Activated naive CD8-positive, alpha-beta T cell treated with anti-CD3 and anti-CD28 coated beads for 36 hours (primary cell): ENCODE results near the gene TFCP2. TPM values are rescaled to one million over a fixed set of nuclear protein-coding genes. Genes with fewer than 3 reads are reported as not detected.
"Not testable (repeated sequence)": the region's sequence is repeated elsewhere in the genome, so short reads cannot be mapped to it uniquely, and the experiment has no call there.

Experiments
- DNase-seq: peaks from one replicate; pipeline ENCODE4 v3.0.0; 2021
- H3K27ac Mint-ChIP-seq: one replicate; pipeline ENCODE4 v1.8.0; 2022; ENCODE audit warnings: mild to moderate bottlenecking, moderate library complexity, mixed read lengths
- H3K27me3 Mint-ChIP-seq: one replicate; pipeline ENCODE4 v1.8.0; 2022; ENCODE audit warnings: mild to moderate bottlenecking, mixed read lengths
- H3K36me3 Mint-ChIP-seq: one replicate; pipeline ENCODE4 v1.8.0; 2021; ENCODE audit warnings: mild to moderate bottlenecking, mixed read lengths
- H3K4me1 Mint-ChIP-seq: one replicate; pipeline ENCODE4 v1.8.0; 2021; ENCODE audit warnings: mixed read lengths
- H3K4me3 Mint-ChIP-seq: one replicate; pipeline ENCODE4 v1.8.0; 2022; ENCODE audit warnings: mild to moderate bottlenecking, moderate library complexity, mixed read lengths
- H3K9me3 Mint-ChIP-seq: one replicate; pipeline ENCODE4 v1.8.0; 2022; ENCODE audit warnings: mixed read lengths
- total RNA-seq, 2 experiments: library from RNA; stranded (reverse); gene quantifications; one replicate each; pipeline ENCODE4 v1.2.3, GENCODE V29; 2021

TFCP2 gene
- total RNA-seq, result 10 to 100 TPM; 32.3 to 33.4 TPM

DNA sequence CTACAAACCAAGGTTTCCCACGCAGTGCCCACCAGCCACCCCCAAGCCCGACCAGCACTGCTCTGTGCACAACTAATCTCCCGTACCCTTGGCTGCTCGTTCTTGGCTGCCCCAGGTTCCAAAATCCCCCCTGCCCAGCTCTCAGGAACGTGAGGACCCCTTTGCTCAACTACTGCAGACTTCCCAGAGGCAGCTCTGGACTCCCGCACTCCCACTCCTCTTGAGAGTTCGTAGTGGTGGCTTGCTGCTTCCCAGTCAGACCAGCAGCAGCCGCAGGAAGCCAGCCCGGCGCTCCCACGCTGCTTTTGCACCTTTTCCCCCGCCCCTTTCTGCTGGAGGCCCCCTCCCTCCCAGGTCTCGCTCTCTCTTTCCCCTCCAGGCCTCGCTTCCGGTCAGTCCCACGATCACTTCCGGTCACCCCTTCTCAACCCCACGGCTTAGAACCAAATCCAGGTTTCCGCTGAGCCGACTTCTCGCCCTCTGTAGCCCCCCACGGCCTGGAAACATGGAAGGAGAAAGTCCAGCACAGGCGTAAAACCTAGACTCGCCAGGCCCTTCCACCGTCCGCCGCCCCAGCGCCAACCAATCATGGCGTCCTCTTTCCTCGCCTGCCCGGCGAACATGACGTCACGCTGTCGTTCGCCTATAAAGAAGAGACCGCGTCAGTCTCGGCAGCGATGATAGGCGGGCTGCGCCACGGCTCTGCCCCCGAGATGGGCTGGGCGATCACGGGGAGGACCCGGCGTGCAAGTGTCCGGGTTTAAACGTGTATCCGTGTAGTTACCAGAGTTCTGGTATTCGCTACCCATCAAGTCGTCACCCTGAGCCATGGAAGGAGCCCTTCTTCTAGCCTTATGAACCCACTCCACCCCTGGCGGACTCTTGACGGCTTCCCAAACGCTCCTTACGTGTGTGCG, at the start of gene TFCP2:
TFCP2 (minus strand) TSS at position 621 of the 917 bp plus-strand sequence. CDS start 713 bp downstream, outside the sequence.
- Mint-ChIP-seq H3K27me3 (no peaks in the 10 kb centered on the region), H3K36me3 (peaks cover 5% of the 10 kb centered on the region), H3K27ac (no peak within 1 kb of the TSS), H3K9me3 (peaks cover 2% of the 10 kb centered on the region), H3K4me3 (peak within 1 kb of the TSS; percentile 56), H3K4me1 (peaks cover 8% of the 10 kb centered on the region)
- DNase-seq, result peak; percentile 94

DNA sequence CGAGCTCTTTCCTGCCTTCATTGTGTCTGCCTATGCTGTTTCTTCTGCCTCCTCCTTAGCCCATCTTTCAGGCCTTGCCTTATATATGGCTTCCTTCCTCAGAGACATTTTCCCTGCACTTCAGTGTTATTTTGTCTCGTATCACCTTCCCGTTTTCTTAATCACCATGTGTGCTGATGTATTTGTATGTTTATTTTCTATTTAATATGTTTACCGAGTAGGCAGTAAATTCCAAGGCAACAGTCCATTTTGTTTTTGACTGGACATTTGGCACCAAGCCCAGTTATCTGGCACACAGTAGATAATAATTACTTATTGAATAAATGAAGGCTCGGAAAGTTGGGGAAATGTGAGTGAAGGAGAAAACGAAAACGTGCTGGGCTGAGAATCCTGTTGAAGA, 49.5 kb upstream of the TFCP2 start:
- no peaks in the 10 kb centered on the region for H3K36me3 Mint-ChIP-seq
- H3K27me3 Mint-ChIP-seq, result no peaks in the 10 kb centered on the region
- peak overlapping the region; percentile 6 for H3K27ac Mint-ChIP-seq
- DNase-seq, result no peak
- peaks cover 11% of the 10 kb centered on the region for H3K4me1 Mint-ChIP-seq
- H3K4me3 Mint-ChIP-seq, result no peak overlapping the region
- no peaks in the 10 kb centered on the region for H3K9me3 Mint-ChIP-seq

DNA sequence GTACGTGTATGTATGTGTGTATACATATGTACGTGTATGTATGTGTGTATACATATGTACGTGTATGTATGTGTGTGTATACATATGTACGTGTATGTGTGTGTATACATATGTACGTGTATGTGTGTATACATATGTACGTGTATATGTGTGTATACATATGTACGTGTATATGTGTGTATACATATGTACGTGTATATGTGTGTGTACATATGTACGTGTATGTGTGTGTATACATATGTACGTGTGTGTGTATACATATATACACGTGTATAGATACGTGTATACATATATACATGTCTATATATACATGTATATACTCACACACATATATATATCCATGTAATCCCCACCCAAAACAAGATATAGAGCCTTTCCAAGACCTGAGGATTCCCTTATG, 46.9 kb upstream of the TFCP2 start:
- not testable (repeated sequence) for H3K4me3 Mint-ChIP-seq, H3K36me3 Mint-ChIP-seq, H3K9me3 Mint-ChIP-seq, DNase-seq, H3K27ac Mint-ChIP-seq, H3K27me3 Mint-ChIP-seq
- H3K4me1 Mint-ChIP-seq, result peaks cover 16% of the 10 kb centered on the region

DNA sequence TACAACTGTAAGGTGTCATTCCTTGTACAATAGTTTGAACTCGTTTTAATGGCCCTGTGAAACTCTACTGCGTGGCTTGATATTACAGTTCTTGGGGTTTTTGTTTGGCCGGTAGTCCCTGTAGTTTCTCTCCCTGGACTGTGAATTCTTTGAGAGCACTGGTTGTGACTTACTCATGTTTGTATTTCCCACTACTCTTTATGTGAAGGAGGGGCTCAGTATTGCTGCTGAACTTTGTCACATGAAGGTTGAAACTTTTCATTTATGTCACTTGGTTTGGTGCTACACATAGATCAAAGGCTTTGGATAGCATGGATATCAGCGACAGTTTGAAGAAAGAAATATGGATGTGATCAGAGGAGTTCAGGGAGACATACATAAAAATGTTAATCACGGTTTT, 46.4 kb upstream of the TFCP2 start:
- H3K27ac Mint-ChIP-seq, result peak overlapping the region; percentile 21
- no peak for DNase-seq

DNA sequence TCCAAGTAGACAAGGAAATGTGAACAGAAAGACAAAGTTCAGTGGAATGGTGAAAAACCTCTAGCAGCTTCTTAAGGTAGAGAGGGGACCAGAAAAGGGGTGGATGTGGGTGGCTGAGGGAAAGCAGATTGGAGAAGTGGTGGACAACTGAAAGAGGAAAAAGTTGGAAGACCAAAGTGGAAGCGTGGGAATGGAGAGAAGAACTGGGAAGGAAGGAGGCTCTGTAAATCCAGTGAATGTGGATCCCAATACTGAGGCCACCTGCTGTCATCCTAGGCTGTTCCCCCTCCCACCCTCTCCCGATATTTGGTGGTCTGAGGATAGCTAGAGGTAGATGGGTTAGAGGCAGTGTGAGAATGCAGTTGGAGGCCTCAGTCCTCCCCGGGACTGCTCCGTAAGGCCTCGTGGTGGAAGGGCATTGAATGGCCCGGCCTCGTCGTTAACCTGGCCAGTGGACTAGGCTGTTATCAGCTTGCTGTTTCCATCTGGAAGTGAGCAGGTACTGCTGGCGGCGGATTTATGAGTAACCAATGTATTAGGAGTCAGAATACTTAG, 45.7 kb upstream of the TFCP2 start:
- peaks cover 4% of the 10 kb centered on the region for H3K36me3 Mint-ChIP-seq
- peak overlapping the region; percentile 85 for H3K27ac Mint-ChIP-seq
- no peak for DNase-seq
- H3K27me3 Mint-ChIP-seq, result no peaks in the 10 kb centered on the region
- H3K9me3 Mint-ChIP-seq, result no peaks in the 10 kb centered on the region
- H3K4me1 Mint-ChIP-seq, result peaks cover 16% of the 10 kb centered on the region
- peak overlapping the region; percentile 84 for H3K4me3 Mint-ChIP-seq

More for the DNA sequence above, 46.4 kb upstream of the TFCP2 start:
- Mint-ChIP-seq H3K27me3 (no peaks in the 10 kb centered on the region), H3K36me3 (peaks cover 2% of the 10 kb centered on the region), H3K4me3 (peak overlapping the region; percentile 61), H3K4me1 (peaks cover 16% of the 10 kb centered on the region), H3K9me3 (no peaks in the 10 kb centered on the region)

DNA sequence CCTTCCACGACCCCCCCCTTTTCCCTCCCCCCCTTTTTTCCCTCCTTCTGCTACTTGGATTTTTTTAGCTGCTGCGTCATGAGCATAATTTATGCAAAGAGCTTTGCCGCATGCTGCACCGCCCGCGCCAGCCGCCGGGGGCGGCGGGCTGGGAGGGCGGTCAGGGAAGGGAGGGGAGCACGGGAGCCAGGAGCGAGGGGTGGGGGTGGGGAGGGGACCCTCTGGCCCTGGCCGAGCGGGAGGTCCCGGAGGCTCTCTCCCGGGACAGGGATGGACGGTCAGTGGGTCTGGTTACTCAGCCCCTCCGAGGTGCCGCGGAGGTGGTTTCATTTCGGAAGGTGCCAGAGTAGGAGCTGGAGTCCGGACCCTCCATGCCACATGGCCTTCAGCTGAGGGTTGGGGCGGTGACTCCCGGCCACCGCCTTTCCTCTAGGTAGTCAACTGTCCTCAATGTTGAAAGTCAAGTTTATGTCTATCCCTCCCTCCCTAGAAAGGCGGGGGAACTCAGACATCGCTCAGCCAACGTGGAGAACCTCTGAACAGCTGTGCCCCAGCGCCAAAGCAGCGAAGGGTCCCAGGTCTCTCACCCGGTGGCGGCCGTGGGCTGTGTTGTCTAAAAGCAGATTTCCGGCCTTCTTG, 45.2 kb upstream of the TFCP2 start, which contains the start of gene POU6F1:
POU6F1 (minus strand) TSS at position 95 of the 639 bp plus-strand sequence. CDS start 11,226 bp downstream, outside the sequence.
- H3K9me3 Mint-ChIP-seq, result no peaks in the 10 kb centered on the region
- peak within 1 kb of the TSS; percentile 84 for H3K4me3 Mint-ChIP-seq
- no peaks in the 10 kb centered on the region for H3K27me3 Mint-ChIP-seq
- peaks cover 16% of the 10 kb centered on the region for H3K4me1 Mint-ChIP-seq
- peaks cover 4% of the 10 kb centered on the region for H3K36me3 Mint-ChIP-seq
- DNase-seq, result peak; percentile 72
- peak within 1 kb of the TSS; percentile 85 for H3K27ac Mint-ChIP-seq

DNA sequence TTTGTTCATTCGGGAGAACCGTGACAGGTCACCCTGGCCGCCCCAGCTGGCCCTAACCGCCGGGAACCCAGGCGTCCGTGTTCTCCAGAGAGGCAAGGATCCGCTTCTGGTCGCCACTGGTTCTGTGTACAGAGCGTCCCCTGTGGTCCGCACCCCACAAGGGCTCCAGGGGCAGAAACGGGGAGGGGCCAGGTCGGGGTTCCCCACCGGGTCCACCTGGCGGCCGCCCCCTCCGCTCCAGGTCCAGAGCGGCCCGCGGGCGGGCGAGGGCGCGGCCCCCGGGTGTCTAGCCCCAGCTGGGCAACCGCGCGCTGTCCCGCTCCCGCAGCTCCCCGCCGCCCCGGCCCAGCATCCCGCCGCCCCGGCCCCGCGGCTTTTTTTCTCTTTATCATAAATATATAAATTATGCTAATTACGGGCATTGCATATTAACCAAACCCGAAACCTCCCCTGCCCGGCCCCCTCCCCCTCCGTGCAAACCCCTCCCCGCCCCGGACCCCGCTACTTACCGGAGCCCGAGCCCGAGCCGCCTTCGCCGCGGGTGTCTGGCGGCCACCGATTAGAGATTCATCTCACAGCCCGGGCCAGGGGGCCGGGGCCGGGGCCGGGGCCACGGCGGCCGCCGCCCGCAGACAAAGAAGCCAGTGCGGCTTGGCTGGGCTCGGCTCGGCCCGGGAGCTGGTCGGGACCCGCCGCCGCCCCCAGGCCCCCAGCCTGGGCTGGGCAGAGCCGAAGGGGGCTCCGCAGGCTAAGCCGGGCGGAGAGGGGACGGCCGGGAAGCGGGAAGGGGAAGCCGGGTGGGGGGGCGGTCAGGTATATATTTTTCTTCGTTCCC, 44.4 kb upstream of the TFCP2 start:
- DNase-seq, result peak; percentile 49

DNA sequence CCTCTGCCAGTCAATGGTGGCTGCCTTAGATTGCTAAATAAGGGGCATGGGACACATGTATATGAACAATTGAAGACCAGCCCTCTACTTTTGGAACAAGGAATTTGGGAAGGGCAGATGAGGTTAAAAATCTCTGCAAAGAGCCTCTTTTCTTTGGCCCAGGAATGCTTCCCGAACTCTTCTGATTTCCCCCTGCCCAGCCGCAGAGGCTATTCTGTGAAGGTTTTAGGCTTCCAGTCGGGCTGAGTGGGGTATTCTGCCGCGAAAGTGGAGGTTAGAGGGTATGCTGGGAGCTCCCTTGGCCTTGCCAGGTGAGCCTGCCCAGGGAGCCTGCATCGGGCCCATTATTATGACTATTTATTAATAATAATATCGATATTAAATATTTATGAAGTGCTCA, 43.7 kb upstream of the TFCP2 start:
- Mint-ChIP-seq H3K4me1 (peaks cover 16% of the 10 kb centered on the region), H3K27ac (peak overlapping the region; percentile 36)
- no peak for DNase-seq

More for the DNA sequence above, 44.4 kb upstream of the TFCP2 start:
- Mint-ChIP-seq H3K9me3 (no peaks in the 10 kb centered on the region), H3K27ac (no peak overlapping the region), H3K4me3 (peak overlapping the region; percentile 84), H3K36me3 (peaks cover 4% of the 10 kb centered on the region), H3K4me1 (peaks cover 16% of the 10 kb centered on the region), H3K27me3 (no peaks in the 10 kb centered on the region)

DNA sequence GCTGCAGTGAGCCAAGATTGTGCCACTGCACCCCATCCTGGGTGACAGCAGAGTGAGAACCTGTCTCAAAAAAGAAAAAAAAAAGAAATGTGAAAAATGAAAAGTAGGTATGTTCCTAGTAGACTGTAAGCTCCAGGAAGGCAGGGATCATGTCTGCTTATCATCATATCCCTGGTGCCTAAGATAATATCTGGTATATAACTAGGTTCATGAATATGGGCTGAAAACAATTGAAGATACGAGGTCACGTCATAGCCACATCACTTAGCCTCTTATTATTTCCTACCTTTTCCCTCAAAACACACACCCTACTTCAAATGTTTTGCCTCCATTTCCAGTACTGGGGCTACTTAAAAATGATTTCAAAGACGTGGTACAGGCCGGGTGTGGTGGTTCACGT, 42.0 kb upstream of the TFCP2 start:
- no peaks in the 10 kb centered on the region for H3K27me3 Mint-ChIP-seq
- H3K9me3 Mint-ChIP-seq, result no peaks in the 10 kb centered on the region
- H3K4me1 Mint-ChIP-seq, result peaks cover 16% of the 10 kb centered on the region
- no peak overlapping the region for H3K4me3 Mint-ChIP-seq
- H3K27ac Mint-ChIP-seq, result no peak overlapping the region
- H3K36me3 Mint-ChIP-seq, result peaks cover 4% of the 10 kb centered on the region
- DNase-seq, result no peak

More for the DNA sequence above, 43.7 kb upstream of the TFCP2 start:
- H3K9me3 Mint-ChIP-seq, result no peaks in the 10 kb centered on the region
- H3K36me3 Mint-ChIP-seq, result peaks cover 4% of the 10 kb centered on the region
- H3K4me3 Mint-ChIP-seq, result peak overlapping the region; percentile 69
- H3K27me3 Mint-ChIP-seq, result no peaks in the 10 kb centered on the region

DNA sequence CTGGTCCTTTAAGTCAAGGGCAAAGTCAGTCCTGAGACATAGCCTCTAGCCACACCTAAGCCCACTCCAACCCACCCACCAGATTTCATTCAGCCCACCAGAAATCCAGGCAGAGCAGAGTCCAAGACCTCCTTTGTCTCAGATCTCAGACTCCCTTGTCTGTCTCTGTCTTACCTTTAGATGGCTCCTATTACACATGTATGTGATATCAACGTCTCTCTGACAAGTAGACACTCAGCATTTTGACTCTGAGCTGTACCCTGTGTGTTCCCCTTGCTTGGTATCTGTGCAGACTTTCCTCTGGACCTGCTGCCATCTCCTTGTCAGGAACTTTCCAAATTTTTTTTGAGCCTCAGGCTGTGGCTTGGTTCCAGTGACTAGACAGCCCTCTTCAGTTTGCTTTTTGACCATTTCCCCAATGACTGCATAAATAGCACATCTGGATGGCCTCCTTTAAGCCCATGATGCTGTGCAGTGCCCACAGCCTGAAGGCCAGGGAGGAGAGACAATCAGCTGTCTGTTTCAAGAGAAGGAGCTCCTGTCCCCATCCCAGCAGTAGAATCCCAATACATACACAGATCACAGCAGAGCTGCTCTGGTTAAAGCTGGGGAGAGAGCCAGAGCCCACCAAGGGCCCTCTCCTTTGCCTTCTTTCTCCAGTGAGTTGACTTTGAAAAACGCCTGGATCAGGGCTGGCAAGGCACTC, 37.9 kb upstream of the TFCP2 start:
- Mint-ChIP-seq H3K9me3 (no peaks in the 10 kb centered on the region), H3K4me3 (no peak overlapping the region), H3K4me1 (no peaks in the 10 kb centered on the region), H3K36me3 (peaks cover 4% of the 10 kb centered on the region), H3K27me3 (no peaks in the 10 kb centered on the region), H3K27ac (no peak overlapping the region)
- no peak for DNase-seq

DNA sequence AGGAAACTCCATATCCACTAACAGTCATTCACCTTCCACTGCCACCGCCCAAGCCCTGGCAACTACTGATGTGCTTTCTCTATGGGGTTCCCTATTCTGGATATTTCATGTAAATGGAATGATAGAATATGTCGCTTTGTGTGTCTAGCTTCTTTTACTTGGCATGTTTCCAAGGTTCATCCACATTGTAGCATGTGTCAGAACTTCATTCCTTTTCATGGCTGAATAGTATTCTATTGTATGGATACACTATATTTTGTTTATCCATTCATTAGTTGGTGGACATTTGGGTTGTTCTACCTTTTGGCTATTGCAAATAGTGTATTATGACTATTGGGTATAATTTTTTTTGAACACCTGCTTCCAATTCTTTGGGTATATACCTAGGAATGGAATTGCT, 36.3 kb upstream of the TFCP2 start:
- H3K4me1 Mint-ChIP-seq, result no peaks in the 10 kb centered on the region
- H3K27me3 Mint-ChIP-seq, result no peaks in the 10 kb centered on the region
- H3K27ac Mint-ChIP-seq, result no peak overlapping the region
- DNase-seq, result no peak
- H3K36me3 Mint-ChIP-seq, result peaks cover 2% of the 10 kb centered on the region
- no peaks in the 10 kb centered on the region for H3K9me3 Mint-ChIP-seq
- no peak overlapping the region for H3K4me3 Mint-ChIP-seq

DNA sequence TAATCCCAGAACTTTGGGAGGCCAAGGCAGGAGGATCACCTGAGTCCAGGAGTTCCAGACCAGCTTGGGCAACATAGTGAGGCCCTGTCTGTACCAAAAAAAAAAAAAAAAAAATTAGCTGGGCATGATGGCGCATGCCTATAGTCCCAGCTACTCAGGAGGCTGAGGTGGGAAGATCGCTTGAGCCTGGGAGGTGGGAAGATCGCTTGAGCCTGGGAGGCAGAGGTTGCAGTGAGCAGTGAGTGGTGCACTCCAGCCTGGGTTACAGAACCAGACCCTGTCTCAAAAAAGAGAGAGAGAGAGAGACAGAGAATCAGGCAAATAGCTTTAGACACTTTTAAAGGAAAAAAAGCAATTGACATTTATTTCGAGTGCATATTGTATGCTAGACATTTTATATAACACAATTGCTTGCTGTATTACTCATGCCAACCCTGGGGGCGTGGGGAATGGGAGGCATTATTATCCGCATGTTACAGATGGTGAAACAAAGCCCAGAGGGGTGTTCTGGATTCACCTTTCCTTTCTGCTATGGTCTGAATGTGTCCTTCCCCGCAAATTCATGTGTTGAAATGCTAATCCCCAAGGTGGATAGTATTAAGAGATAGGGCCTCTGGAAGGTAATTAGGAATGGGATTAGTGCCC, 35.2 kb upstream of the TFCP2 start:
- DNase-seq, result no peak
- Mint-ChIP-seq H3K4me3 (no peak overlapping the region), H3K36me3 (no peaks in the 10 kb centered on the region), H3K9me3 (no peaks in the 10 kb centered on the region), H3K27me3 (no peaks in the 10 kb centered on the region), H3K4me1 (peaks cover 1% of the 10 kb centered on the region), H3K27ac (no peak overlapping the region)

GRCh38 chr12:51205350-51205749, 32.4 kb upstream of the TFCP2 start:
- Mint-ChIP-seq H3K36me3 (no peaks in the 10 kb centered on the region), H3K27ac (no peak overlapping the region), H3K9me3 (no peaks in the 10 kb centered on the region), H3K4me3 (no peak overlapping the region), H3K4me1 (peaks cover 6% of the 10 kb centered on the region), H3K27me3 (no peaks in the 10 kb centered on the region)
- no peak for DNase-seq

DNA sequence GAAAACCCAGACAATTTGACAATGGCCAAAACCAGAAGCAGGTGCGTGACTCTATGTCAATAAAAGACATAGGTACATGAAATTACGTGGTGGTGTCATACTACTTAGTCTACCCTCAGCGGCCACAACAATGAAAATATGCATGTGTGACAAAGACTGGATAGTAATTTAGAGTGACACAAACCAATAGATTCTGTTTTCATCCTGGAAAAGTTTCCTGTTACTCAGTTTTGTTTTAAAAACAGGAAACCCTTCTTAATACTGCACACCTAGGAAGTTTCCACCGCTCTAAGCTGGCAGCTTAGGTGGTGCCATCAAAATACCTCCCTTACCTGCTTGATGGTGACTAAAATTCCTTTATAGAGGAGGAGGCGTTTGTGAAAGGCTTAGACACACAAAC, 29.8 kb upstream of the TFCP2 start:
- no peak overlapping the region for H3K4me3 Mint-ChIP-seq
- H3K9me3 Mint-ChIP-seq, result no peaks in the 10 kb centered on the region
- no peaks in the 10 kb centered on the region for H3K36me3 Mint-ChIP-seq
- no peak for DNase-seq
- no peaks in the 10 kb centered on the region for H3K27me3 Mint-ChIP-seq
- H3K27ac Mint-ChIP-seq, result no peak overlapping the region
- peaks cover 6% of the 10 kb centered on the region for H3K4me1 Mint-ChIP-seq
